Measurements from ENCODE around the gene FGFR4. TPM values are rescaled to one million over a fixed set of nuclear protein-coding genes. Genes with fewer than 3 reads are reported as not detected.

Gene FGFR4
- total RNA-seq, 1 donor from 2014 or later, result 1.1 TPM

DNA sequence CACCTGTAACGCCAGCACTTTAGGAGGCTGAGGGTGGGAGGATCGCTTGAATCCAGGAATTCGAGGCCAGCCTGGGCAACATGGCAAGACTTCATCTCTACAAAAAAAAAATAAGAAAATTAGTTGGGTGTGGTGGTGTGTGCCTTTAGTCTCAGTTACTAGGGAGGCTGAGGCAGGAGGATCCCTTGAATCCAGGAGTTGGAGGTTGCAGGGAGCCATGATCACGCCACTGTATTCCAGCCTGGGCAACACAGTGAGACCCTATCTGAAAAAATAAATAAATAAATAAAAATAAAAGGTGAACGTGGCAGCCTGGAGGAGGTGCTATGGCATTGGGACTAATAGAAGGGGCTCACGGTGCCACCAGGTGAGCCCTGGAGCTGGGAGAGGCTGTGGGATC lies 7.1 kb downstream of the FGFR4 start:
- Mint-ChIP-seq H3K27ac (ENCODE audit: unreplicated experiment) (no peak overlapping the region), H3K4me3 (ENCODE audit: unreplicated experiment) (no peak overlapping the region), H3K36me3 (ENCODE audit: low read depth) (no peaks in the 10 kb centered on the region), H3K4me1 (ENCODE audit: low read depth) (peaks cover 16% of the 10 kb centered on the region), H3K9me3 (ENCODE audit: low read depth) (no peaks in the 10 kb centered on the region), H3K27me3 (ENCODE audit: low read depth) (no peaks in the 10 kb centered on the region)
- no peak for DNase-seq (ENCODE audit: low spot score)
- TF ChIP-seq, protein P1, sequence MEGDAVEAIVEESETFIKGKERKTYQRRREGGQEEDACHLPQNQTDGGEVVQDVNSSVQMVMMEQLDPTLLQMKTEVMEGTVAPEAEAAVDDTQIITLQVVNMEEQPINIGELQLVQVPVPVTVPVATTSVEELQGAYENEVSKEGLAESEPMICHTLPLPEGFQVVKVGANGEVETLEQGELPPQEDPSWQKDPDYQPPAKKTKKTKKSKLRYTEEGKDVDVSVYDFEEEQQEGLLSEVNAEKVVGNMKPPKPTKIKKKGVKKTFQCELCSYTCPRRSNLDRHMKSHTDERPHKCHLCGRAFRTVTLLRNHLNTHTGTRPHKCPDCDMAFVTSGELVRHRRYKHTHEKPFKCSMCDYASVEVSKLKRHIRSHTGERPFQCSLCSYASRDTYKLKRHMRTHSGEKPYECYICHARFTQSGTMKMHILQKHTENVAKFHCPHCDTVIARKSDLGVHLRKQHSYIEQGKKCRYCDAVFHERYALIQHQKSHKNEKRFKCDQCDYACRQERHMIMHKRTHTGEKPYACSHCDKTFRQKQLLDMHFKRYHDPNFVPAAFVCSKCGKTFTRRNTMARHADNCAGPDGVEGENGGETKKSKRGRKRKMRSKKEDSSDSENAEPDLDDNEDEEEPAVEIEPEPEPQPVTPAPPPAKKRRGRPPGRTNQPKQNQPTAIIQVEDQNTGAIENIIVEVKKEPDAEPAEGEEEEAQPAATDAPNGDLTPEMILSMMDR (IDR thresholded peaks at IDR 0.05), result no peak

DNA sequence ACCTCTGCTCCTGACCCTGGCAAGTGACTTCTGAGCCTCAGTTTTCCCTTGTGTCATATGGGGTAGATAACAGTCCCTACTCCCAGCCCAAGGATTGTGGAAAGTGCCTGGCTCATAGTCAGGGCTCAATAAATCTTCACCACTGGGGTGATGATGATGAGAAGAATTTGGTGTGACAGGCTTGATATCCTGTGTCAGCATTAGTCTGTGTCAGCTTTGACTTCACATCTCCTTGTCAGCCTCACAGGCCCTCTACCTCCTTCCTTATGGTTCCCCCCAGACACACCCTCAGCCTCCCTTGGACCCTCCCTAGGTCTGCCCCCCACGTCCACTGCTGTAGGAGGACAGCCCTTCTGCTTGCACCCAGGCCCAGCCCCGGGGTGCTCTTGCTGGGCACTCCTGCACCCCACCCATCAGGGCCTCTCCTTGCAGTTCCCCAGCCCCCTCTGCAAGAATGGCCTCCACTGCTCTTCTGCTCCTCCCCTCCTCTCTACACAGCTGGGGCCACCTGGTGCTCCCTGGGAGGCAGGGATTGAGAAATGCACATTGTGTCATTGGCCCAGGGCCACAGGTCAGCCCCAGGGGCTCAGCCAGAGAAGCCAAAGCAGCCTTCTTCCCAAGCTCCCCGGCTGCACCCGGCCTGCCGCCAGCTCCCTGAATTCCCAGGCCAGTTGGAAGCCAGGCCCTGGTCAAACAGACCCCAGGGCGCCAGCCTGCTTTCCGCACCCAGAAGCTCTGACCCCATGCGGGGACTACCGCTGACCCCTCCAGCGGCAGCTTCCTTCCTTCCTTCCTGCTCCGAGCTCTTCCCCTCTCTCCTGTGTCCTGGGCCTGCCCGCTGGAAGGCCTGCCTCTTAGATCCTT lies 7.7 kb downstream of the FGFR4 start:
- Mint-ChIP-seq H3K4me3 (ENCODE audit: unreplicated experiment) (no peak overlapping the region), H3K36me3 (ENCODE audit: low read depth) (no peaks in the 10 kb centered on the region), H3K9me3 (ENCODE audit: low read depth) (no peaks in the 10 kb centered on the region), H3K27ac (ENCODE audit: unreplicated experiment) (no peak overlapping the region), H3K4me1 (ENCODE audit: low read depth) (peaks cover 15% of the 10 kb centered on the region), H3K27me3 (ENCODE audit: low read depth) (no peaks in the 10 kb centered on the region)
- TF ChIP-seq, protein P1 (IDR thresholded peaks at IDR 0.05), result no peak
- no peak for DNase-seq (ENCODE audit: low spot score)

DNA sequence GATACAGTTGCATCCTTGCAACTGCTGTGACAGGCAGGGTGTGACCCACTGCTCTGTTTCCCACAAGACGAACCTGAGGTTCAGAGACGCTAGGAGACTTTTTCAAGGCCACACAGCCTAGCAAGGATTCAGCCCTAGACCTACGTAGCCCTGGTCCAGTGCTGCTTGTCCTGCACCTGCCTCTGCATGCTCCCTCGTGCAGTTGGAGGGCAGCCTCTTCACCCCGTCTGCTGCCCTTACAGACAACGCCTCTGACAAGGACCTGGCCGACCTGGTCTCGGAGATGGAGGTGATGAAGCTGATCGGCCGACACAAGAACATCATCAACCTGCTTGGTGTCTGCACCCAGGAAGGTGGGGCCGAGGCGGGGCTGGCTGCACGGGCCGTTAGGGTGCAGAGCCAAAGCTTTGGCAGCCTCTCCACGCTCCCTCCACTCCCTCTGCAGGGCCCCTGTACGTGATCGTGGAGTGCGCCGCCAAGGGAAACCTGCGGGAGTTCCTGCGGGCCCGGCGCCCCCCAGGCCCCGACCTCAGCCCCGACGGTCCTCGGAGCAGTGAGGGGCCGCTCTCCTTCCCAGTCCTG lies 8.5 kb downstream of the FGFR4 start:
- Mint-ChIP-seq H3K4me3 (ENCODE audit: unreplicated experiment) (no peak overlapping the region), H3K36me3 (ENCODE audit: low read depth) (no peaks in the 10 kb centered on the region), H3K9me3 (ENCODE audit: low read depth) (no peaks in the 10 kb centered on the region), H3K27ac (ENCODE audit: unreplicated experiment) (no peak overlapping the region), H3K4me1 (ENCODE audit: low read depth) (peaks cover 15% of the 10 kb centered on the region), H3K27me3 (ENCODE audit: low read depth) (no peaks in the 10 kb centered on the region)
- TF ChIP-seq, protein P1 (IDR thresholded peaks at IDR 0.05), result no peak
- no peak for DNase-seq (ENCODE audit: low spot score)

DNA sequence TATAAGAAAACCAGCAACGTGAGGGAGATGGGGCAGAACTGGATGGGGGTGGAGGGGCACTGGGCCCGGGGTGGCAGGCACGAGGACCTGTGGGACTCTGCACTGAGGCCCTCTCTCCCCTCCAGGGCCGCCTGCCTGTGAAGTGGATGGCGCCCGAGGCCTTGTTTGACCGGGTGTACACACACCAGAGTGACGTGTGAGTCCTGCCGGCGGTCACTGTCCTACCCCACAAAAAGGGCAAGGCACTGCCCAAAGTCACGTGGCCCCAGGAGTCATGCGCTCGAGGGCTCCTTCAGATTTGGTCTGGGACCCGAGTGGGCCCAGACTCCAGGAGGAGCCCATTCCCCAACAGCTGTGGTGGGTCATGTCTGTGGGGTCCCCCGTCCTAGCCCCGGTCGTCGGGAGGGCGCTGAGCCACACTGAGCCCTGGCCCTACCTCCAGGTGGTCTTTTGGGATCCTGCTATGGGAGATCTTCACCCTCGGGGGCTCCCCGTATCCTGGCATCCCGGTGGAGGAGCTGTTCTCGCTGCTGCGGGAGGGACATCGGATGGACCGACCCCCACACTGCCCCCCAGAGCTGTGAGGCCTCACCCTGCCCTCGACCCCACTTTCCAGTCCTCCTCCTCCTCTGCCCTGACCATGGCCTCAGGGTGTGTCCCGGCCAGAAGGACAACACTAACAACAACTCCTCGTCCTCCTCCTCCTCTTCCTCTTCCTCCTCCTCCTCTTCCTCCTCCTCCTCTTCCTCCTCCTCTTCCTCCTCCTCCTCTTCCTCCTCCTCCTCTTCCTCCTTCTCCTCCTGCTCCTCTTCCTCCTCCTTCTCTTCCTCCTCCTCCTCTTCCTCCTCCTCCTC lies 9.7 kb downstream of the FGFR4 start:
- H3K9me3 Mint-ChIP-seq (ENCODE audit: low read depth), result no peaks in the 10 kb centered on the region
- no peak for DNase-seq (ENCODE audit: low spot score)

More for the DNA sequence above, 9.7 kb downstream of the FGFR4 start:
- TF ChIP-seq, protein P1 (IDR thresholded peaks at IDR 0.05), result no peak
- Mint-ChIP-seq H3K27ac (ENCODE audit: unreplicated experiment) (no peak overlapping the region), H3K27me3 (ENCODE audit: low read depth) (no peaks in the 10 kb centered on the region), H3K4me3 (ENCODE audit: unreplicated experiment) (no peak overlapping the region), H3K36me3 (ENCODE audit: low read depth) (no peaks in the 10 kb centered on the region), H3K4me1 (ENCODE audit: low read depth) (peaks cover 15% of the 10 kb centered on the region)
